IPS DF 6.9 (cell line): ENCODE results near the gene LAMC3.

ENCODE experiments used
- DNase-seq: peaks from one replicate; pipeline ENCODE4 v3.0.0-alpha.2; 2013; ENCODE audit warnings: low read depth, low spot score
- H3K27ac ChIP-seq: one replicate; pipeline ENCODE4 v1.5.1; 2013; ENCODE audit warnings: low read length, control low read depth
- H3K27me3 ChIP-seq: 2 replicates; pipeline ENCODE4 v1.6.1; 2013; ENCODE audit warnings: mild to moderate bottlenecking, low read length; ENCODE audit not compliant: control insufficient read depth, insufficient read depth
- H3K36me3 ChIP-seq: 2 replicates; pipeline ENCODE4 v1.6.1; 2013; ENCODE audit warnings: low read length; ENCODE audit not compliant: control insufficient read depth, insufficient read depth
- H3K4me1 ChIP-seq: 2 replicates; pipeline ENCODE4 v1.6.1; 2013; ENCODE audit warnings: low read length; ENCODE audit not compliant: control insufficient read depth, insufficient read depth
- H3K4me3 ChIP-seq: 2 replicates; pipeline ENCODE4 v1.5.1; 2013; ENCODE audit warnings: mild to moderate bottlenecking, low read length
- H3K9me3 ChIP-seq: 2 replicates; pipeline ENCODE4 v1.6.1; 2013; ENCODE audit warnings: low read length, inconsistent platforms; ENCODE audit not compliant: control insufficient read depth, insufficient read depth
- WGBS: extraction: QIAGEN DNeasy Blood & Tissue Kit; methylation state at CpG from one replicate; pipeline ENCODE4 v1.1.7; 2013; ENCODE audit warnings: mixed read lengths, missing lambda C conversion rate; ENCODE audit not compliant: insufficient read length, insufficient coverage; 5-methylcytosine and 5-hydroxymethylcytosine counted together

Gene LAMC3

DNA sequence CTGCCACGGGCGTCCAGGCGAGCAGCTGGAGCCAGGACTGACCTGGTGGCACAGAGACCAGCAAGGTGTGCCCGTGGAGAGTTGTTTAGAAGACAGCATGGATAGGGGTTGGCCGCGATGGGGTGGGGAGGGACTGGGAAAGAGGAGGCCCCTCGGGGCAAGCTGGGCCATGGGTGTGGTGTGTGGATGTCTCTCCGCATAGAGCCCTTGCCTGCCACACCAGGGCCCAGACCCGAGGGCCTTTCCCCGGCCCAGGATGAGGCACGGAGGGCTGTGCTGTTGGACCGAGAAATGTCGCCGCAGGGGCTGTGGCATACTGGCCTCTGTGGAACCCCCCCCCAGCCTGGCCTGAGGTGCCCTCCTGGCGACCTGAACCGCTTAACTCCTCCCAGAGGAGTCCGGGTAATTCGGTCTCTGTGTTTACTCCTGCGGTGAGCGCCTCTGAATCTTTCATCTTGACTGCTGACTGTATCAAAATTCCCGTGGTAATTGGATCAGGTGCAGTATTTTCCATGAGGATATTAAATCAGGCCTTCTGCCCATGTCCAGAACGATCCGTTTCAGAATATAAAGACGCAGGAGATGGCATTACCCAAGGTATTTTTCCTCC lies 22.5 kb upstream of the LAMC3 start:
- no peaks in the 10 kb centered on the region for H3K9me3 ChIP-seq
- H3K4me1 ChIP-seq: peaks cover 3% of the 10 kb centered on the region; the same call in 1 of the 2 replicates
- DNase-seq: no peak
- H3K4me3 ChIP-seq: no peak overlapping the region
- no peak overlapping the region for H3K27ac ChIP-seq
- H3K27me3 ChIP-seq: no peaks in the 10 kb centered on the region
- no peaks in the 10 kb centered on the region for H3K36me3 ChIP-seq
- no CpG with 5 or more reads among the region's 24 CpGs for WGBS

DNA sequence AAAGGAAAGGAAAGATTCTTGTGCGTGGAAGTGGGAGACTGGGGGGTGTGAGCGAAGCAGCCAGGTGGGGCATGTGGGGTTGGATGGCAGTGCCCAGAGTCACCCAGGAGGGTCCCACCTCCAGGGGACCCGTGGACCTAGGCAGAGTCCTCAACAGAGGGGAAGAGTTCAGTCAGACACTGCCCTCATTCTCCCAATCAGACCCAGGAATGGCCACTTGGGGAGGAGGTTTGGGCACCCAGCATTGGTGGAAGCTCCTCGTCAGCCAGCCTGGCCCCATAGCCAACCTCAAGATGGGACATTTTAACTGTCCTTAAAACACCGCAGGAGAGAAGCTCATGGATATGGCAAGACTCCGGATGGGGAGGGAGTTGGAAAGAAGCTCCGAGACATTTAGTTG lies 21.9 kb upstream of the LAMC3 start:
- H3K27me3 ChIP-seq: no peaks in the 10 kb centered on the region
- no peaks in the 10 kb centered on the region for H3K36me3 ChIP-seq
- H3K4me3 ChIP-seq: no peak overlapping the region
- no peak for DNase-seq
- H3K4me1 ChIP-seq: peaks cover 3% of the 10 kb centered on the region; the same call in 1 of the 2 replicates
- no peaks in the 10 kb centered on the region for H3K9me3 ChIP-seq
- no peak overlapping the region for H3K27ac ChIP-seq
- no CpG with 5 or more reads among the region's 7 CpGs for WGBS

DNA sequence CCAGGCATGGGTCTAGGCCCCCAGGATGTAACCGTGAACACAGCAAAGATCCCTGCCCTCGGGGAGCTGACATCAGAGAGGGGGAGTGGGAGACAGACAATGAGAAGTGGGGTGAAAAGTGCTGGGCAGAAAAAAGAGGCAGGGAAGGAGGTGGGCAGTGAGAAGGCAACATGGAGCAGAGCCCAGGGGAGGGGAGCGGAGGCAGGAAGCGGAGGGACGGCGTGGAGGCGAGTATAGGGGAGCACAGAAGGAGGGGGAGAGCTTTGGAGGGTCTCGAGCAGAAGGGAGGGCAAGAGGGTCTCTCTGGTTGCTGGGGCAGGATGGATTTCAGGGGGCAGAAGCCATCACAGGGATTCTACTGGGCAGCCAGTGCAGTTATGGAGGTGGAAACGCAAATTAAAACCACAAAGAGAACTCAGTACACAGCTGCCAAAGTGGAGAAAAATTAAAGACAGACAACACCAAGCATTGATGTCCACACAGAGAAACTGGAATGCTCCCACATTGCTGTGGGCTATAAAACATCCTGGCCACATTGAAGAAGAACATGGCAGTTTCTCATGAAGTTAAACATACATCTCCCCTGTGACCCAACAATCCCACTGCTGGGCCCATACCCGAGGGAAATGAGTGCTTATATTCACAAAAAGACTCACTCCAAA lies 21.1 kb upstream of the LAMC3 start:
- no peak for DNase-seq
- H3K4me1 ChIP-seq: peaks cover 3% of the 10 kb centered on the region; the same call in 1 of the 2 replicates
- no peaks in the 10 kb centered on the region for H3K9me3 ChIP-seq
- no peaks in the 10 kb centered on the region for H3K36me3 ChIP-seq
- H3K27ac ChIP-seq: no peak overlapping the region
- WGBS: no CpG with 5 or more reads among the region's 10 CpGs
- H3K4me3 ChIP-seq: no peak overlapping the region
- no peaks in the 10 kb centered on the region for H3K27me3 ChIP-seq

DNA sequence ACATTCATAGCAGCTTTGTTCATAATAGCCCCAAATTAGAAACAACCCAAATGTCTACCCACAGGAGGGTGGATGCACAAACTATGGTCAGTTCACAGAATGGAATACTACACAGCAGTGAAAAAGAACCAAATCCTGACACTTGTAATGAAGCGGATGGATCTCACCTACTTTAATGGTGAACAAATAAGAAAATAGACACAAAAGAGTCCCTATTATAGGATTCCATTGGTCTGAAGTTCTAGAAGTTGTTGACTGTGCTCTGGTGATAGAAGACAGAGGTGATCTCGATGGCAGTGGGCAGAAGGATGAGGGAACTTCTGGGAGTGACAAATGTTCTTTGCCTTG lies 20.6 kb upstream of the LAMC3 start:
- H3K4me1 ChIP-seq: peaks cover 3% of the 10 kb centered on the region; the same call in 1 of the 2 replicates
- no peaks in the 10 kb centered on the region for H3K27me3 ChIP-seq
- no peak overlapping the region for H3K27ac ChIP-seq
- DNase-seq: no peak
- no CpG with 5 or more reads among the region's 2 CpGs for WGBS
- no peak overlapping the region for H3K4me3 ChIP-seq
- H3K36me3 ChIP-seq: no peaks in the 10 kb centered on the region
- H3K9me3 ChIP-seq: no peaks in the 10 kb centered on the region

DNA sequence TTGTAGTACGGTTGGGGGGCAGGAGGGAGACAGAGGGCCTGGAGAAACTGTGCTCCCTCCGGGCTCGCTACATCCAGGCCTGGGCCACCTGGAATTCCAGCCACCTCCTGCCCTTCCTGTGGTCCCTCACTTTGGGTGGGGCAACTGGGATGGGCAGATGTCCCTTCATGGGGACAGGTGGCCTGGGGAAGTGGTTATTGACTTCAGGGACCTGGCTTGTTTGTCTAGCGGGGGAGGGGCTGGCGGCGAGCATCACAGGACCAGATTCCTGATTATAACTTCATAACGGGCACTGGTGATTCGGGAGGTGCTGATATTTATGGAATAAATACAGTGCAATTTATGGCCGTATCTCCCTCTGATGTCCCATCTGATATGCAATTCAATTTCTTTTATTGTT lies 20.1 kb upstream of the LAMC3 start:
- Histone ChIP-seq H3K4me3 (no peak overlapping the region), H3K27ac (no peak overlapping the region), H3K9me3 (no peaks in the 10 kb centered on the region), H3K4me1 (peaks cover 3% of the 10 kb centered on the region; the same call in 1 of the 2 replicates), H3K36me3 (no peaks in the 10 kb centered on the region), H3K27me3 (no peaks in the 10 kb centered on the region)
- no peak for DNase-seq
- no CpG with 5 or more reads among the region's 9 CpGs for WGBS

DNA sequence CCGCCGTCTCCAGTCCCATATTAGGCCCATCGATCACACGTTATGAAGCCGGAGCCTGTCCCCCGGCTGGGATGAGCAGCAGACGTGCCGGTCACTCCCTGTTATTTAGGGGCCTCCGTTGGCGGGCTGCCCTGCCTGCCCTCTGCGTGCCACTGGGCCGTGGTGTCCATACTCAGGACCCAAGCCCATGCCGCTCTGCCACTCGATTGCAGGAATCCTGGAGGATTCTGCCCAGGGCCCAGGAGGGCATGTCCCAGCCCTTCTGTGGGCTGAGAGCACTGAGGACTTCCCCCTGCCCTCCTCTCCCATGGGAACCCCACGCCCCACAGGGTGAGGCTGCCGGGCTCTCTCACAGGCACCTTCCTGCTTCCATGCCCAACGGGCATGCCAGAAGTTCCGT lies 19.6 kb upstream of the LAMC3 start:
- Histone ChIP-seq H3K27me3 (no peaks in the 10 kb centered on the region), H3K4me1 (peaks cover 3% of the 10 kb centered on the region; the same call in 1 of the 2 replicates), H3K27ac (no peak overlapping the region), H3K4me3 (no peak overlapping the region), H3K9me3 (no peaks in the 10 kb centered on the region), H3K36me3 (no peaks in the 10 kb centered on the region)
- no peak for DNase-seq
- no CpG with 5 or more reads among the region's 18 CpGs for WGBS

DNA sequence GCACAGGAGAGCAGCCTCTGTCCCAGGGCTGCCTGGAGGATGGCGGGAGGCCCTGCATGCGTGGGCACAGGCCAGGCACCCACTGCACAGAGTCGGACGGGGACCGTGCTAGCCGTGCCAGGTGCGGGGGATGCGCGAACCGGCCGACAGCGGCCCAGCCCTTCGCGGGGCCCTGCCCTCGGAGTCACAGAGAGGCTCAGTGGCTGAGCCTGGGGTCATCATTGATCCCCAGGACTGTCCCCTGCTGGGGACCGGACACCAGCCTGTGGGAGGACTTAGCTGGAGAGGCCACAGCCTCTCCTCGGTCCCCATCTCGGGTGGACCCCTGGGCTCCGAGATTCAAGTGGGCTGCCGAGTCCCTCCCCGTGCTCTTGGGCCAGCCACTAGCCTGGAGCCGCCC lies 19.1 kb upstream of the LAMC3 start:
- no peak for DNase-seq
- H3K27ac ChIP-seq: no peak overlapping the region
- no peaks in the 10 kb centered on the region for H3K36me3 ChIP-seq
- H3K4me1 ChIP-seq: peaks cover 3% of the 10 kb centered on the region; the same call in 1 of the 2 replicates
- no peaks in the 10 kb centered on the region for H3K9me3 ChIP-seq
- no peak overlapping the region for H3K4me3 ChIP-seq
- H3K27me3 ChIP-seq: no peaks in the 10 kb centered on the region
- no CpG with 5 or more reads among the region's 22 CpGs for WGBS

DNA sequence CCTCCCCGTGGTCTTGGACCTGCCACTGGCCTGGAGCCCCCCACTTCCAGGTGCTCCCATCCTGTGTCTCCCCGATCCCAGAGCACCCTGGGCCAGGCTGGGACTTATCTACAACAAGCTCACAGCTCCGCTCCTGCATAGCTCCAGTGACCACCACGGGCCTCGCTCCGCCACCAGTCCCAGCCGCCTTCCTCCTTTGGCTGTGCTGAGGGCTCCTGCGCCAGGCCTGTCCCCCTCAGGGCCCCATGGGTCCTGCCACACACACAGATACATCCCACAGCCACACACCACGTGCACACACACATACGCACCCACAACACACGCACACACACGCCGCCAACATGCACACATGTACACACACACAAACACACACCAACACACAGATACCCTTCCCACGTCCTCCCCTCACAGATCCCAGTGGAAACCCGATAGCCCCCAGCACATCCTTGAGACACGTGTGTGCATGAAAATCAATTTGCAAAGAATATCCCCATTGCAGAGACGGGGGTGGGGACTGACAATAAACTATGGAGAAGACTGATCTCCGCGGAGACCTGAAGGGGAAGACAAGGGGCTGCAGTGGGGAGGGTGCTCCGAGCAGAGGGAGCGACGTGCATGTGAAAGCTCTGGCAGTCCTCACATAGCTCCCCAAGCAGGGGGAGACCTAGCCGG lies 18.5 kb upstream of the LAMC3 start:
- no peak overlapping the region for H3K27ac ChIP-seq
- H3K4me1 ChIP-seq: peaks cover 4% of the 10 kb centered on the region; the same call in 1 of the 2 replicates
- no peaks in the 10 kb centered on the region for H3K36me3 ChIP-seq
- H3K27me3 ChIP-seq: no peaks in the 10 kb centered on the region
- no peaks in the 10 kb centered on the region for H3K9me3 ChIP-seq
- WGBS: 100% methylated on average over 5 of the region's 23 CpGs
- no peak for DNase-seq
- H3K4me3 ChIP-seq: no peak overlapping the region

DNA sequence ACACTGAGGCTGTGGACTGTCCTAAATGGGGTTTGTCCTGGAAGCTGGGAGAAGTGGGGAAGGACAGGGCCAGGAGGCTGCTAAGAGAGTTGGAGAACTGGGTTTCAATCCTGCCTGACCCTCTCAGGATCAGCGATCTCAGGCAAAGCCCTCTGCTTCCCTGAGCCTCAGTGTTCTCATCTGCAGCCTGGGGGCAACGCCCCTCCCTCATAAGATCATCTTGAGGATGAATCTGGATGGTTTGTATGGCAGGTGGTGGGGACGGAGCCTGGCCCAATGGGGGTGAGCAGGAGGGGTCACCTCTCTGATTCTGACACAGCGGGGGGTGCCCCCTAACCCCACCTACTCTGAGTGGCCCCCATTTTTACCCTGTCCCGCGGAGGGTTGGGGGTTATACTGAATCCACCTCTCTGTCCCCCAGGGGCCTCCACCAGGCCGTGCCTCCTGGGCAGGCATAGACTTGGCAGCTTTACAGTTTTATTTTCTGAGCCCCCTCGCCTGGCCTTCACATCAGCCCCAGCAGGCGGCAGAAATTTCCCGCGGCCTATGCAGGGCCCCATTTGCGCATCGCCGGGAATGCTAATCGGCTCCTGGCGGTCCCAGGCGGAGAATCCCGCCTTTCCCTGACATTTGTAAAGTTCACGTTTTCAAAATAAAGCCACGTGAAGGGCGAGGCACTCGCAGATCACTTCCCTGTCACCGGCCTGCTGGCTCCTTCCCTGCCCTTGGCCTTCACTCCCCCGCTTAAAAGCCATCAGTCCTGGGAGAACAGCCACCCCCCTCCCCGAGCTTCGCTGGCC lies 17.8 kb upstream of the LAMC3 start:
- Histone ChIP-seq H3K27ac (no peak overlapping the region), H3K4me1 (peaks cover 4% of the 10 kb centered on the region; the same call in 1 of the 2 replicates), H3K9me3 (no peaks in the 10 kb centered on the region), H3K27me3 (no peaks in the 10 kb centered on the region), H3K4me3 (no peak overlapping the region), H3K36me3 (no peaks in the 10 kb centered on the region)
- no CpG with 5 or more reads among the region's 26 CpGs for WGBS
- no peak for DNase-seq
